Measurements from ENCODE around the gene EIF4A2.

EIF4A2 gene

DNA sequence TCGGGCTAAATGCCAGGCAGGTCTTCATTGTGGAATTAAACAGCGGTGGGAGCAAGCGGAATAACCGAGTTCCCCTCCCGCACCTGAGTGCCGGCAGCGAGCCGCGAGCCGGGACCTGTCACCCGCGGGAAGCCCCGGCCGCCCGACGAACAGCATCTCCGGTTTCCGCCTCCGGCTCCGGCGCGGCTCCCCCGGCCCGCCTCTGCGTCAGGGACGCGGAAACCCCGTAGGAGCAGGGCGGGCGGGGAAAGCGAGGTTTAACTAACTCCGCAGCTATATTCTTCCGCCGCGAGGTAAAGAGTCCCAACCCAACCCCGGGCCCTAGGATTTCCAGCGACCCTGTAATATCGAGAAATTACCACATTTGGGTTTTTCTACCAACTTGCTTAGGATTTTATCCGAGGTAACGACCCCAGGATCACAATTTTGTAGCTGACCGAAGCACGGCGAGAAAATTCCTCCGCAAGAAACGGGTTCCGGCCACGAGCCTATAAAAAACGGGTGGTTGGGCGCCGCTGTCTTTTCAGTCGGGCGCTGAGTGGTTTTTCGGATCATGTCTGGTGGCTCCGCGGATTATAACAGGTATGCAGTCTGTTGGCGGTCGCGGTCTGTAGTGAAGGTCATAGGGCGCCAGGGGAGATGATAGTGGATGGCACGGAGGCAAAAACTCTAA is at the start of gene EIF4A2:
EIF4A2 (plus strand) TSS at position 520 of the 673 bp plus-strand sequence; CDS start at position 554, 34 bp downstream.
- DNase-seq, result peak; percentile 95

DNA sequence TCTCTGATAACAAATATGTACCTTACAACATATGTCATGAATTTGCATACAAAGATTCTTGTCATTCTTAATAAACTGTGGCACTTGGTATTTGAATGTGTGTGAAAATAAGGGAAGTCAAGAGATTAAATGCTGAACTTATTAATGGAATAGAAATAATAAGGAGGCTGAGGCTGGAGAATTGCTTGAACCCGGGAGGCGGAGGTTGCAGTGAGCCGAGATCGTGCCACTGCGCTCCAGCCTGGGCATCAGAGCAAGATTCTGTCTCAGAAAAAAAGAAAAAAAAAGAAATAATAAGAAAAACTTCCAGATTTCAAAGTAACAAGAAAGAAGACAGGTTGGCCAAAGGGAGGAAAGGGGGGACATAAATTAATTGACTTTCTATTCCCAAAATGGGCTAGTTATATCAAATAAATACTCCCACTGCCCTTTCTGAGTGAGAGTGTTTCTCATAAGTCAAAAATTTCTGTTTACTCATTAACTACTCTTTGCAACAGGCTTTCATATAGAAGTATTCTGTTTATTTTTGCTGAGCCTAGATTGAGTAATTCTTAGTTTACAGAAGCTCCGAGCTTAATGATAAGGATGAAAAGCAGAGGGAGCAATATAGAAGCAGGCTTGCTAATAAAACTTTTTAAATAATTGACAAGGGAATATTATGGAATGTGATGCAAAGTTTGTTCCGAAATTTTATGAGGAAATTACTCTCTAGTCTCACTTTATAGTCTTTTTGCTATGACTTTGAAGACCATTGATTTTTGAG is 40.6 kb upstream of the EIF4A2 start:
- DNase-seq, result no peak

DNA sequence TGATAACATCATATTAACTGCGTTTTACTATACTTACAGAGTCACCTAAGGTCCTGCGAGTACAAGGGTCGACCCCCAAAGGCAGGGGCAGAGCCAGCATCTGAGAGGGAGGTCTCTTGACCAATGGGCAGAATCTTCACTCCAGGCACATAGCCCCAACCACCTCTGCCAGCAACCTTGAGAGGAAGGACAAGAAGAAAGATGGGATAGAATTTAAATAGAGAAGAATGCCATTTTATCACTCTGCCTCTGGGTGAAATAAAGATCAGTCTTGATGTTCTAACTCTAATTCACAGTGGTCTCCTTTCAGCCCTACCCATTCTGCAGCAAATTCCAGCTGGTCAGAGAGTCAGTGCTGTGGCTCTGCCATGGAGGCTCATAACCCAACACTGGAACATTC is 39.7 kb upstream of the EIF4A2 start:
- no peak for DNase-seq

DNA sequence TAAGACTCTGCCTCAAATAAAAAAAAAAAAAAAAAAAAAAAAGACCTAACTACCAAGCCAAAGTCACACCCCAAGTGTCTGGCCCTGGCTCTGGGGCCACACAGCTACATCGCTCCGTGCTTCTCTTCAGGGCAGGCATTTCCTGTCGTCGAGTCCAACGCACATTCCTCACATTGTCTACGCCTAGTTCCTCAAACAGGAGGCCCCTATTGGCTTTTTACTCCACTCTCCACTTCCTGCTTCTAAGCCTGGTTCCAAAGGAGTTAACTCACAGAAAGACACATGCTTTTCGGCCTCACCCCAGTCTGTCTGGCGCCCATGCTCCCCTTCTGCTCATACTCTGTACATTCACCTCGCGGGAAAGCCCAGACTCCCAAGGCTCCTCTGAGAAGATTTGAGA is 37.4 kb upstream of the EIF4A2 start:
- DNase-seq, result no peak

DNA sequence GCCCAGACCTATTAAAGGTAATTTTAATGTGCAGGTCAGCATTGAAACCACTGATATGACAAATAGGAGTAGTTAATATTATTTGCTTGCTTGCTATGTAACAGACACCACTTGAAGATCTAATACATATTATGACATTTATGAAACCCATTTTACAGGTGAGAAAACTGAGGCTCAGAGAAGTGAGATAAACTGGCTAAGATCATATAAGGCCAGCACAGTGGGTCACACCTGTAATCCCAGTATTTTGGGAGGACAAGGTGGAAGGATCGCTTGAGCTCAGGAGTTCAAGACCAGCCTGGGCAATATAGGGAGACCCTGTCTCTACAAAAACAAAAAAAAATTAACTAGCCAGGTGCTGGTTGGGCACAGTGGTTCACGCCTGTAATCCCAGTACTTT is 33.1 kb upstream of the EIF4A2 start:
- no peak for DNase-seq

DNA sequence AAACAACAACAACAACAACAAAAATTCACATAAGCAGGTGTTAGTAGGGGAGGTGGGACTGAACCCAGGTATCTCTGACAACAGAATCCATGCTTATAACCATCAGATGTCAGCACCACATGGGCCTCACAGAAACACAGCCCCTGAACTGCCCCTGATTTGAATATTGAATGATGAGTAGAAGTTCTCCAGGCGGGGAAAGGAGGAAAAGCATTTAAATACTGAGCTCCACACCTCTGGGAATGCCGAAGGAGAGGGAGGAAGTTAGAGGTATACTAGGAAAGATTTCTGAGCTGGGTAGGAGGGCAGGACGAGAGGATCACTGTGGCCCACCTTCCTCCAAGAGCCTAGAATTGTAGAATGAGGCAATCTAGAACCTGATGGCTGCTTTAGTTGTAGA is 31.9 kb upstream of the EIF4A2 start:
- DNase-seq, result no peak

DNA sequence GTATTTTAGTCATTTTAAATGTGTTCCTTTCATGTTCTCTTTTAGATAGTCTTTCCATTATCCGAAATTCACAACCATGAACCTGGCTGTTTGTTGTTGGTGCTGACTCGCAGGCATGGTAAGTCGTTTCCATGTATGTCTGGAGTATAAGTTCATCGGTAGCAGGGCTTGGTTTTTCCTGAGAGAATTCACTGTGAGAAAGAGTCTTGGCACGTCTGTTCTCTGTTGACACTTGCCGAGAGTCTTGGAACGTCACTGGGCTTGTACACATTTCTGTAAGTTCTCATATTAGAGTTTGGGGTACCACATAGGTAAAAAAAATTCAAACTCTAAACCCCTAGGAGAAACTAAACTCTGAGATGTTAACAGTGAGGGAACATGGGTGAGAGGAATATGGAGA is 29.4 kb upstream of the EIF4A2 start:
- DNase-seq, result no peak

DNA sequence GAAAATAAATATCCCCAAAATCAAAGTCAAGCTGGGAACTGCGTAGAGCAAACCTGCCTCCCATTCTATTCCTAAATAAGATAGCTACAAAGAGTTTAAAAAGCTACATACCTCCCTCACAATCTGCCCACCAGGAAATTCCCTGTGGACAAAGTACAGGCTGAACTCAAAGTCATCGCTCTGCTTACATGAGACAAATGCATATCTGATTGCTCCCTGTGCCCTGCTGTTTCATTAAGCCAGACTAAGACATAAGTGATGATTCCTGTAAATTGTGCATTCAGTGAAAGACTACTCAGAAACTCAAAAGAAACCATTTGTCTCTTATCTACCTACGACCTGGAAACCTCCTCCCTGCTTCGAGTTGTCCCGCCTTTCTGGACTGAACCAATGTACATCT is 28.5 kb upstream of the EIF4A2 start:
- no peak for DNase-seq

DNA sequence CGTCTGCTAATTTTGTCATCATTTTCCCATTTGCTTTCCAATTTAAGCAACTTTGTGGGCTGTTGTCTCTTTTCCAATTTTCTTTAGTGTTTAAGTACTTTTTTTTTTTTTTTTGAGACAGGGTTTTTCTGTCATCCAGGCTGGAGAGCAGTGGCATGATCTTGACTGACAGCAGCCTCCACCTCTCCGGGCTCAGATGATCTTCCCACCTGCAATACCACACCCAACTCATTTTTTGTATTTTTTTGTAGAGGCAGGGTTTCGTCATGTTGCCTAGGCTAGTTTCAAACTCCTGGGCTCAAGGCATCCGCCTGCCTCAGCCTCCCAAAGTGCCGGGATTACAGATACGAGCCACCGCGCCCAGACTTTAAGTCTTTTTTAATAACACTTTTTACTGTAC is 26.2 kb upstream of the EIF4A2 start:
- no peak for DNase-seq

DNA sequence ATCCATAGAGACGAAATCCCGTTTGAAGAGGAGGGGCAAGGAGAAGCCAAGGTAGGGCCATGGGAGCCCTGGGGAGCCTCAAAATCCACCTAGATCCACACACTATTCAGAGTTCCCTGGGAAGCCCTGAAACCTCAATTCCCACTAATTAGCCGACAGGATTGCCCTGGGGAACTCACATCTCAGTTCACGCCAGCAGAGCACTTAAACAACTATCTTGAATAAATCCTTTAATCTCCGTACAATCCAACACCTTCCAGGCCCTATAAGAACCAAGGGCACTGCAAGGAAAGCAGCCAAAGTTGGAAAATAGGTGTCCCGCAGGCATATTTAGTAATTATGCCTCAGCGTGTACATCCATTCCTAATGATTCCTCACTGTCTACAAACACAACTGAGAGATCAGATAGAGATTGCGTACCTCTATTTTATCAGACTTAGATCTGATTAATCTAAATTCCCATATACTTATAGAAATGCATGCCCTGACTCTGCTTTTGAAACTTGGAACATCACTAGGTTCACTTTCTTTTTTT is 25.6 kb upstream of the EIF4A2 start:
- DNase-seq, result no peak

DNA sequence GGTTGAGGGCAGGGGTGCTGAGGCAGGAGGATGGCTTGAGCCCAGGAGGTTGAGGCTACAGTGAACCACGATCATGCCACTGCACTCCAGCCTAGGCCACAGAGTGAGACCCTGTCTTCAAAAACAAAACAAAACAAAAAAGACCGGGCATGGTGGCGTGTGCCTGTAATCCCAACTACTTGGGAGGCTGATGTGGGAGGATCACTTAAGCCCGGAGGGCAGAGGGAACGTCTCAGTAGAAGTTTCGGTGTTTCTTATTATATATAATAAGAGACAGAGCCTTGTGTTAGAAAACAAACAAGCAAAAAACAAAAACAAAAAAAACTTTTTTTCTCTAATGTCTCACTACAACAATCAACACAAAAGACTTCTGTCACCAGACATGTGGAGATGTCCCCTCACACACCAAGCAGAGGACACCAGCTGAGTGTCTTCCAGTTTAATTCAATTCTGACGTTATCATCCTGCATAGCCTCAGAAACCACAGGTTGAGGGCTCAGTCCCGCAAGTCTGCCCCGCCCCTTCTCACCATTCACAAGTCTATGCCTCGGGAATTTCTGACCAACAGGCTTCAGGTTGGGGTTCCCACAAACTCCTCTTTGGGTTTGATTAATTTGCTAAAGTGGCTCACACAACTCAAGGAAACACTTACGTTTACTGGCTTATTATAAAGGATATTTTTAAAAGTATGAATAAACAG is 24.0 kb upstream of the EIF4A2 start:
- no peak for DNase-seq

DNA sequence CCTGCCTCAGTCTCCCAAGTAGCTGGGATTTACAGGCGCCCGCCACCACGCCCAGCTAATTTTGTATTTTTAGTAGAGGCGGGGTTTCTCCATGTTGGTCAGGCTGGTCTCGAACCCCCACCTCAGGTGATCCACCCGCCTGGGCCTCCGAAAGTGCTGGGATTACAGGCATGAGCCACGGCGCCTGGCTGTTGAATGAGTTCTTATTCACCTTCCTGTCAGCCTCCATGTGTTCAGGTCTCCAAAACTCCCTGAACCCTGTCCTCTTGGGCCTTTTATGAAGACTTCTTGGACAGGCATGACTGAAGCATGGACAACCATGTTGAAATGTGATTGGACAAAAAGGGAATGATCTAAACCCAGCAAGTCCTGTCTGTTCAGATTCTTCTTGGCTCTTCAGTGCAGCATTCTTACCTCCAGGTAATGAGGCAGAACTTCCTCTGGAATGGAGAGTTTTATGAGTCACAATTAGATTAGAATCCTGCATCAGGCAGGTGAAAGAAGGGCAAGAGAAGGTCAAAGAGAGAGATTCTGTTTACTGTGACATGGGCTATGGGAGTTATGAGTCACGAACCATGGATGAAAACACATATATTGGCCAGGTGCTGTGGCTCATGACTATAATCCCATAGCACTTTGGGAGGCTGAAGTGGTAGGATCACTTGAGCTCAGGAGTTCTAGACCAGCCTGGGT is 23.1 kb upstream of the EIF4A2 start:
- DNase-seq, result no peak

DNA sequence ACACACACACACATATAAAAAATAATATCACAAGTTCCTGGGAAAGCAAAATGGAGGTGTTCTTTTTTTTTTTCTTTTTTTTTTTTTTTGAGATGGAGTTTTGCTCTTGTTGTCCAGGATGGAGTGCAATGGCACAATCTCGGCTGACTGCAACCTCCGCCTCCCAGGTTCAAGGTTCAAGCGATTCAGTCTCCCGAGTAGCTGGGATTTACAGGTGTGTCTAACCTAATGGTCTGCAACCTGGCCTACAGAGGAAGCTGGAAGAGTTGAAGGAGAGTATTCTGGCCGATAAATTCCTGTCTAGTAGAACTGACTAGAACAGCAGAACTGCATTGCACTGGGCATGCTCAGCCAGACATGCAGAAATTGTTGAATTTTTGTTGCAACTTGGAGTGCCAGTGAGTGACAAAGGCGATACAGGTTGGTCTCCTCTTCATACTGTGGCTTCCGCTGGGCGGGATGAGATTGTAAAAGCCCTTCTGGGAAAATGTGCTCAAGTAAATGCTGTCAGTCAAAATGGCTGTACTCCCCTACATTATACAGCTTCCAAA is 22.4 kb upstream of the EIF4A2 start:
- DNase-seq, result no peak

DNA sequence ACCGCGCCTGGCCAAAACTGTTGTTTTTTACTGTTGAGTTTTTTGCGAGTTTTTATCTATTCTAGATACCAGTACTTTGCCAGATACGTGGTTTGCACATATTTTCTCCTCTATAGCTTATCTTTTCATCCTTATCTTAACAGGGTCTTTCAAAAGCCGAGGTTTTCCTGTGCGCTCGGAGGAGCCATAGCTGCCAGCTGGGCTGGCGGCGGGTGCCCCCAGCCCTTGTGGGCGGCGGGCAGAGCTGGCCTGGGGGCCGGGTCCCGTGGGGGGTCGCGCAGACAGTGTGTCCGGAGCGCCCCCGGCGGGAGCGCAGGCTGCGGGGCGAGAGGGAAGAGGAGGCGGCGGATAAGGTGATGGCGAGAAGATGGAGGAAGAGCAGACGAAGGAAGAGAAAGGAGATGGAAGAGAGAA is 11.1 kb upstream of the EIF4A2 start:
- no peak for DNase-seq

DNA sequence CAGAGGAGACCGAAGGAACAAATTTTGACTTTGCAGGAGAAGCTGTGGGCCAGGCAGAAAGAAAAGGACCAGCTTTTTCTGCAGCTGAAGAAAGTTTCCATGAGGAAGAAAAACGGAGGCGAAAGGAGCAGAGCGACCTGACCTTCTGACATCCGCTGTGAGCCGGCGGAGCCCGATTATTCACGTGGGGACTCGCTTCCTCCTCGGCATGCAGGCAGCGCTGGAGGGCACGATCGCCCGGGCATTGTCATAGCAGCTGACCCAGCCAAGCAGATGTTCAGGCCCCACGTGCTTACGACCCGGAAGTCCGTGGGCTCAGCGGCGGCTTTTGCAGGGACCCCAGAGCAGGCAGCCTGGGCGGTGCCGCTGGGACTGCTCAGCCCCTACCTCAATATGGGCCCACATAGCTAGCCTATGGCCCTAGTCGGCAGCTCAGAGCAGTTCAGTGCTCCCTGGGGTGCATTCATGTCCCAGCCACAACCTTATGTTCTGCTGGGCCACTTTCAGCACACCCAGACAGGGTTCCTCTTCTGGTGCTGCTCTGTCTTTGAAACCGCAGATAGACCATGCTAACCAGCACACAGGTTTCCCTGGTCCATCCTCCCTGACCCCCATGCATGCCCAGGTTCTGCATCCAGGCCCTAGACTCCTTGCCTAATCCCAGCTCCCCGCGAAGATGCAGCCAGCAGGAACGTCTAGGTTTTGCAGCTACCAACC is 10.5 kb upstream of the EIF4A2 start:
- DNase-seq, result no peak

DNA sequence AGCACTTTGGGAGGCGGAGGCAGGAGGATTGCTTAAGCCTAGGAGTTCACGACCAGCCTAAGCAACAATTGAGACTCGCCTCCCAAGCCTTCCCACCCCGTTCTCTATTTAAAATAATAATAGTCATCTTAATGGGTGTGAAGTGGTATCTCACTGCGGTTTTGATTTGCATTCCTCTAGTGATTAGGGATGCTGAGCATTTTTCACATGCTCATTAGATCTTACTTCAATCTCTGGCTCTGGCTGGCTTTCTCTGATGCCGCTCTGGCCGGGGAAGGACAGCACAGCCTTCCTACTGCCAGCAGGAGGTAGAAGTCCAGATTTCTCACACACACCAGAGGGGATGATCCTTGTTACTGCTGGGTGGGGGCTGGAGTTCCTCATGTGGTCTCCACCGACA is 7.4 kb upstream of the EIF4A2 start:
- no peak for DNase-seq

DNA sequence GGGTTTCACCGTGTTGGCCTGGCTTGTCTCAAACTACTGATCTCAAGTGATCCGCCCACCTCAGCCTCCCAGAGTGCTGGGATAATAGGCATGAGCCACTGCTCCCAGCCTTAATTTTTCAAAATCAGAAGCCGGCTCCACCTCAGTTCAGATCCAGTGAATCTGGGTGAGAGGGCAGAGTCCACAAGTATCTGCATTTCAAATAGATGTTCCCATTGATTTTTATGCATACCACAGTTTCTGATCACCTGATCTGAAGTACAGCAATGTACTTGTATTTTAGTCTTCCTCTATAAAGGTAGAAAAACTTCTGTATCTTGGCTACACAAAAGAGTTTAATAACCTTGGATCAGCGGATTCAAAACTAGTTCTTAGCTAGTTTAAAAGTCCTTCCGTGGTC is 4.2 kb upstream of the EIF4A2 start:
- DNase-seq, result no peak

DNA sequence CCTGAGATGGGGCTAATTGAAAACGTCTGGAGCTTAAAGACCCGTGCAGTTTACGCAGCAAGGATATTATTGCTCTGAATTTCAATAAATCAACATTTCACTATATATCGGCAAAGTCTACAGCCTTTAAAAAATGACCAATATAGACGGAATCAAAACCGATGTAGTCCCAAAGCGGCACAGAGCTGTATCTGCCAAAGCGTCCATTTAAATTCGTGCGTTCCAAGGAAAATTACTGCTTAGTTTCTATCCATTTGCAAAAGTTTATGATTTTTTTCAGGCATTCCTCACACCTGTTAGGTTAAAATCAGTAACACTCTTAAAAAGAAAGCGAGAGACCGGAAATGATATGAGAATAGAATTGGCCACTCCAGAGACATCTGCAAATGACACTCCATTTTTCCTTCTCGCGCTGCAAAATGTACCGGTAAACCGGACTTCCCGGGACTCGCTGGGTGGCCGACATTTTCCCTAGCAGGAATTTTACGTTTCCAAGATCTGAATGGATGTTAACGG is 777 bp upstream of the EIF4A2 start:
- DNase-seq, result no peak

DNA sequence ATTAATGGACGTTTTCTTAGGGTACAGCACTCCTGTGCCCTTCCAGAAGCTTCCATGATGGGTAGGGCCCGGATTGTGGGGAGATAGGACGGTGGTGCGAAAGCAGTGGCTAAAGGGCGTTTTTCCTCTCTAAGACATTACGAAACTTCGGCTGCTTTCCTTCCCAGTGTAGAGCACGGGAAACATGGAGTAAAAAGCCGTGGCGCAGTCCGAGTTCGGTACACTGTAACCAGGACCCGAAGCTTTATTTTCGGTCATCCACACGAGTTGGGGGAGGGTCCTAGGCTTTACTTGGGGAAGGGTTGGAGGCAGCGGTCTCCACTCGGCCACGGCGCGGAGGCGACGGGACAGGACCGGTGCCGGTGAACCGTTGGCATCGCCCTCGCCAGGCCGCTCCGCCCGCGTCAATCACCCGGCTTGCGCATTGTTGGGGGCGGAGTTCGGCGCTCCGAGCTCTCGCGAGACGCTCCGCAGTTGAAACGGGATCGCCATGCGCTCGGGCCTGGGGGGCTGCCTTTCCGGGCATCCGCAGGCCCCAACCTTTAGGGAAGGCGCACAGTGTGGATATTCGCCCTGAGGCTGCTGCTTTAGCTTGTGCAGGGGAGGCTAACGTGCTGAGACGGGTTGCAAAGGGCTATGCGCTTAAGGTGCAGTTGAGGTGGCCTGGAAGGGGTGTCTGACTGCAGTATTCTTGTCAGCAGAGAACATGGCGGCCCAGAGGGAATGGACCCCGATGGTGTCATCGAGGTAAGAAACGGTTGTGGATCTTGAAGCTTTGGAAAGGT is 546 bp downstream of the EIF4A2 start:
- DNase-seq, result peak; percentile 87

DNA sequence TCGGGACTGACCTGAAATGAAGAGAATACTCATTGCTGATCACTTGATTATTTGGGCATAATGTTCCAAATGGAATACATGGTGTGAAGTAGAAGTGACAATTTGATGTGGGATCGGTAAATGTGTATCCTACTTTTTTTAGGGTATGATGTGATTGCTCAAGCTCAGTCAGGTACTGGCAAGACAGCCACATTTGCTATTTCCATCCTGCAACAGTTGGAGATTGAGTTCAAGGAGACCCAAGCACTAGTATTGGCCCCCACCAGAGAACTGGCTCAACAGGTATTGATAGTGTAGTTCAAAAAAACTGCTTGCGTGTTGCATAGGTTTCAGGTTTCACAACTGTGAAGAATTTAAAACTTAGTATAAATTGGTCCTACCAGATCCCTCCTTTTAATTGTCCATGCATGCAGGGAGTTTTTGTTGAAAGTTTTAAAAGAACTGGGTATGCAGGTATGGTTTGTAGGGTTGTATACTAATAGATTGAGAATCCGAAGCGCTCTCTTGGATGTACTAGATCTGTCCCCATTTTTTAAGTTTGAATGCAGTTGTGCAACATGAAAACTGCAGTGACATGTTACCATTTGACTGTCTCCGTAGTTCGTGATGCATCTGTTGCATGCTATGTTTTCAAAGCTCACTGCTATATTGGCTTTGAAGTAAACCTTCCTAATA is 1.6 kb downstream of the EIF4A2 start:
- no peak for DNase-seq

All from NCI-H345 (cell line).